Astrocyte (in vitro differentiated cells and primary cell): Measurements from ENCODE around the gene ANP32D. TPM values are rescaled to one million over a fixed set of nuclear protein-coding genes. Genes with fewer than 3 reads are reported as not detected.

Experiments used
- DNase-seq: peaks from one replicate; pipeline ENCODE4 v3.0.0-alpha.2; 2010; ENCODE audit warnings: low read depth
- FAIRE-seq: peaks from 2 replicates; lab custom pipeline; 2011; peaks lifted over from hg19 to GRCh38; lab: Jason Lieb, UNC
- H2AFZ ChIP-seq: 2 replicates; pipeline ENCODE4 v1.6.0; 2012; ENCODE audit warnings: low read depth, low read length, inconsistent platforms
- H3K27ac ChIP-seq: 2 replicates; pipeline ENCODE4 v1.5.1; 2011; ENCODE audit warnings: low read depth, low read length, inconsistent platforms
- H3K27me3 ChIP-seq: 2 replicates; pipeline ENCODE4 v1.6.0; 2011; ENCODE audit warnings: low read length, inconsistent platforms; ENCODE audit not compliant: insufficient read depth
- H3K36me3 ChIP-seq: 2 replicates; pipeline ENCODE4 v1.5.1; 2011; ENCODE audit warnings: low read length, inconsistent platforms; ENCODE audit not compliant: insufficient read depth
- H3K4me1 ChIP-seq: 2 replicates; pipeline ENCODE4 v1.5.1; 2011; ENCODE audit warnings: low read length, inconsistent platforms; ENCODE audit not compliant: insufficient read depth
- H3K4me2 ChIP-seq: 2 replicates; pipeline ENCODE4 v1.6.0; 2012; ENCODE audit warnings: low read length, inconsistent platforms
- H3K4me3 ChIP-seq: 2 replicates; pipeline ENCODE4 v1.5.1; 2011; ENCODE audit warnings: low read depth, mild to moderate bottlenecking, low read length, inconsistent platforms; ENCODE audit not compliant: insufficient read depth
- H3K79me2 ChIP-seq: 2 replicates; pipeline ENCODE4 v1.6.0; 2012; ENCODE audit warnings: mild to moderate bottlenecking, low read length, inconsistent platforms; ENCODE audit not compliant: insufficient read depth
- H3K9ac ChIP-seq: 2 replicates; pipeline ENCODE4 v1.6.0; 2012; ENCODE audit warnings: mild to moderate bottlenecking, low read length, inconsistent platforms
- H3K9me3 ChIP-seq: 2 replicates; pipeline ENCODE4 v1.5.1; 2012; ENCODE audit warnings: low read depth, mild to moderate bottlenecking, low read length, inconsistent platforms; ENCODE audit not compliant: insufficient read depth
- H4K20me1 ChIP-seq: 2 replicates; pipeline ENCODE4 v1.6.0; 2012; ENCODE audit warnings: low read length, inconsistent platforms; ENCODE audit not compliant: insufficient read depth
- H3K27ac Mint-ChIP-seq: one replicate; pipeline ENCODE4 v1.8.0; 2021; ENCODE audit warnings: mild to moderate bottlenecking, mixed read lengths; ENCODE audit not compliant: unreplicated experiment
- H3K27me3 Mint-ChIP-seq: one replicate; pipeline ENCODE4 v1.8.0; 2021; ENCODE audit warnings: low read depth, mixed read lengths; ENCODE audit not compliant: unreplicated experiment
- H3K36me3 Mint-ChIP-seq: one replicate; pipeline ENCODE4 v1.8.0; 2021; ENCODE audit warnings: low read depth, mixed read lengths; ENCODE audit not compliant: unreplicated experiment
- H3K4me1 Mint-ChIP-seq: one replicate; pipeline ENCODE4 v1.8.0; 2021; ENCODE audit warnings: low read depth, mixed read lengths; ENCODE audit not compliant: unreplicated experiment
- H3K4me3 Mint-ChIP-seq: one replicate; pipeline ENCODE4 v1.8.0; 2021; ENCODE audit warnings: mild to moderate bottlenecking, moderate library complexity, mixed read lengths; ENCODE audit not compliant: unreplicated experiment
- H3K9me3 Mint-ChIP-seq: one replicate; pipeline ENCODE4 v1.8.0; 2021; ENCODE audit warnings: mild to moderate bottlenecking, mixed read lengths; ENCODE audit not compliant: unreplicated experiment
- EZH2 ChIP-seq: IDR thresholded peaks from 2 replicates; pipeline ENCODE4 v1.6.1; 2012; ENCODE audit warnings: mild to moderate bottlenecking, low read length, inconsistent platforms; ENCODE audit not compliant: insufficient read depth
- total RNA-seq: library from RNA; stranded (reverse); gene quantifications from 2 replicates; pipeline ENCODE4 v1.2.1, GENCODE V29; 2021
- TF ChIP-seq, protein P1 (sequence below): IDR thresholded peaks from 2 replicates; pipeline ENCODE4 v1.5.1; 2011; ENCODE audit warnings: low read depth, mild to moderate bottlenecking, inconsistent platforms, low read length, moderate library complexity; ENCODE audit not compliant: insufficient read depth

The ANP32D gene
- total RNA-seq, 1 donor from 2014 or later, result not detected

DNA sequence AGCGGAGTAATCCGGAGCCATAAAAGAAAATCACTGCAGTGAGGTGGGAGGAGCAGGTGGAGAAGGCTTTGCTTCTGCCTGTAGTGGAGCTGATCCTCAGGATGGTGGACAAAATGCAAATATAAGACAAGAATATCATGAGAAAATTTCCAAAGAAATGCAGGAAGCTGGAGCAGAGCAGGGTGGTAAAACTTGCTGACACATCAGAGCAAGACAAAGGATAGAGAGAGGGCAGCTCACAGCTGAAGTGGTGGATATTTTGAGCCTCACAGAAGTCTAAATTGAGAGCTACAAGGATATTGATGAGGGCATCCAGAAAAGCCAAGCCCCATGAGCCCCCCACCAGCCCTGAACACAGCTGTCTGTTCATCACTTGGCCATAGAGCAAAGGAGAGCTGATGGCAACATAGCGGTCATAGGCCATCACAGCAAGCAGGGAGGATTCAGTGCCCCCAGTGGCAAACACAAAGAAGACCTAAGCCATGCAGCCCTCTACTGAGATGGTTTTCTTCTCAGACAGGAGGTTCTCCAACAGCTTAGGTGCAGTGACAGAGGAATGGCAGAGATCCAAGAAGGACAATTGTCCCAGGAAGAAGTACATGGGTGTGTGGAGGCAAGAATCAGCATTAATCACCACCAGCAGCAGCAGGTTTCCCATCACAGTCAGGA is 30.0 kb upstream of the ANP32D start:
- no peak overlapping the region for H3K4me3 Mint-ChIP-seq
- Histone ChIP-seq H3K36me3 (no peaks in the 10 kb centered on the region), H3K27ac (no peak overlapping the region), H3K9ac (no peak overlapping the region), H3K4me2 (no peak overlapping the region), H3K9me3 (no peaks in the 10 kb centered on the region), H3K4me1 (no peaks in the 10 kb centered on the region), H3K27me3 (no peaks in the 10 kb centered on the region), H4K20me1 (no peaks in the 10 kb centered on the region), H3K4me3 (no peak overlapping the region), H3K79me2 (no peaks in the 10 kb centered on the region), H2AFZ (no peak overlapping the region)
- H3K27me3 Mint-ChIP-seq, result peaks cover 2% of the 10 kb centered on the region
- no peaks in the 10 kb centered on the region for H3K36me3 Mint-ChIP-seq
- no peak overlapping the region for H3K27ac Mint-ChIP-seq
- FAIRE-seq (no peak), DNase-seq (no peak)
- TF ChIP-seq EZH2, result no peak
- no peaks in the 10 kb centered on the region for H3K9me3 Mint-ChIP-seq
- H3K4me1 Mint-ChIP-seq, result peaks cover 17% of the 10 kb centered on the region

DNA sequence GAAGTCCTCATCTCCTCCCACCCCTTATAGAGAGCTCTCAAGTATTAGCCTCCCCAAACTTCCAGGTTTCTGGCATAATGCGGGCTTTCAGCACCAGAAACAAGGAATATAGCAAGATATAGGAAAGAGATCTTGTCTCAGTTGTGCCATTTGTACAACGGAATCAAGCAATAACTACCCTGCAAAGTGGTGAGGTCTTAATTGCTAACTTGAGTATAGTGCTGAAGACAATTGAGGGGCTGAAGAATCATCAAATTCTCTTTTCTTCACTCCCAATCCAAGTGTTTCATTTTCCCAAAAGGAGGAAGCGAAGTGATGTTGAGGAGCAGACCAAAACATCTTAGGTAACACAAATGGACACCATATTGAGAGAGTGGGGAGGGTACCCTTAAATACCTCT is 26.8 kb upstream of the ANP32D start:
- DNase-seq (no peak), FAIRE-seq (no peak)
- Mint-ChIP-seq H3K4me1 (peaks cover 17% of the 10 kb centered on the region), H3K4me3 (no peak overlapping the region), H3K36me3 (no peaks in the 10 kb centered on the region), H3K27ac (no peak overlapping the region), H3K9me3 (peaks cover 4% of the 10 kb centered on the region), H3K27me3 (peaks cover 2% of the 10 kb centered on the region)
- H2AFZ ChIP-seq, result no peak overlapping the region
- no peak overlapping the region for H3K4me2 ChIP-seq
- H3K27me3 ChIP-seq, result no peaks in the 10 kb centered on the region
- no peaks in the 10 kb centered on the region for H3K4me1 ChIP-seq
- no peak overlapping the region for H3K27ac ChIP-seq
- no peak overlapping the region for H3K9ac ChIP-seq
- H3K36me3 ChIP-seq, result no peaks in the 10 kb centered on the region
- no peaks in the 10 kb centered on the region for H4K20me1 ChIP-seq
- no peak for TF ChIP-seq EZH2
- TF ChIP-seq, protein P1, sequence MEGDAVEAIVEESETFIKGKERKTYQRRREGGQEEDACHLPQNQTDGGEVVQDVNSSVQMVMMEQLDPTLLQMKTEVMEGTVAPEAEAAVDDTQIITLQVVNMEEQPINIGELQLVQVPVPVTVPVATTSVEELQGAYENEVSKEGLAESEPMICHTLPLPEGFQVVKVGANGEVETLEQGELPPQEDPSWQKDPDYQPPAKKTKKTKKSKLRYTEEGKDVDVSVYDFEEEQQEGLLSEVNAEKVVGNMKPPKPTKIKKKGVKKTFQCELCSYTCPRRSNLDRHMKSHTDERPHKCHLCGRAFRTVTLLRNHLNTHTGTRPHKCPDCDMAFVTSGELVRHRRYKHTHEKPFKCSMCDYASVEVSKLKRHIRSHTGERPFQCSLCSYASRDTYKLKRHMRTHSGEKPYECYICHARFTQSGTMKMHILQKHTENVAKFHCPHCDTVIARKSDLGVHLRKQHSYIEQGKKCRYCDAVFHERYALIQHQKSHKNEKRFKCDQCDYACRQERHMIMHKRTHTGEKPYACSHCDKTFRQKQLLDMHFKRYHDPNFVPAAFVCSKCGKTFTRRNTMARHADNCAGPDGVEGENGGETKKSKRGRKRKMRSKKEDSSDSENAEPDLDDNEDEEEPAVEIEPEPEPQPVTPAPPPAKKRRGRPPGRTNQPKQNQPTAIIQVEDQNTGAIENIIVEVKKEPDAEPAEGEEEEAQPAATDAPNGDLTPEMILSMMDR, result no peak
- no peak overlapping the region for H3K4me3 ChIP-seq
- H3K9me3 ChIP-seq, result no peaks in the 10 kb centered on the region
- no peaks in the 10 kb centered on the region for H3K79me2 ChIP-seq

DNA sequence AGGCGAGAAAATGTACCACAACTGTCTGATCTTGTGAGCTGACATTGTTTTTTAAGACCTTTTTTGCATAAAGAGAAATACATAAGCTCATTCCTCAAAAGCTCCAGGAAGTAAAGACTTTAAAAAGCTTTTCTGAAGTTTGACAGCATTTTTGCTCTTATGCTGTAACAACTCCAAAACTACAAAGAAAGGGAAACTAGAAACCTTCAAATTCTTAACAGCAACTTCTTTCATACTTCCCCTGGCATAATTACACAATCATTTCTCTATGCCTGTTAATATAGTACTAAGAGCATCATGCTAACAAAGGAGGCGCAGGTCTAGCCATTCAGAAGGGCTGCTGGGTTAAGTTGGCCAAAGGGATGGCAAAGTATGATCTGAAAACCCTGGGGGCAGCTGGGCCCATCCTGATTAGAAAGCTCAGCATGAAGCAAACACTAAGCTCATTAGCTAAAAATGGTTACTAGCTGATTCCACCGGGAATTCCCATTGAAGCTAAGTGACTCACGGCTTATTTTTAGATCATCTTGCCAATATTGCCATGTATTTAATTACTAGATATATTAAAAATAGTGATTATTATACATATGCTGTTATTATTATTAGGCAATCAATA is 26.1 kb upstream of the ANP32D start:
- peaks cover 4% of the 10 kb centered on the region for H3K9me3 Mint-ChIP-seq
- Histone ChIP-seq H3K27me3 (no peaks in the 10 kb centered on the region), H3K4me3 (no peak overlapping the region), H3K4me1 (no peaks in the 10 kb centered on the region), H2AFZ (no peak overlapping the region), H3K79me2 (no peaks in the 10 kb centered on the region), H3K36me3 (no peaks in the 10 kb centered on the region), H4K20me1 (no peaks in the 10 kb centered on the region), H3K4me2 (no peak overlapping the region), H3K9ac (no peak overlapping the region), H3K9me3 (no peaks in the 10 kb centered on the region), H3K27ac (no peak overlapping the region)
- no peak overlapping the region for H3K27ac Mint-ChIP-seq
- FAIRE-seq (no peak), DNase-seq (no peak)
- H3K36me3 Mint-ChIP-seq, result no peaks in the 10 kb centered on the region
- peaks cover 4% of the 10 kb centered on the region for H3K27me3 Mint-ChIP-seq
- peaks cover 13% of the 10 kb centered on the region for H3K4me1 Mint-ChIP-seq
- no peak for TF ChIP-seq EZH2
- TF ChIP-seq, protein P1, result no peak
- H3K4me3 Mint-ChIP-seq, result no peak overlapping the region
